Dermis lymphatic vessel endothelial cell (primary cell): ENCODE data around the gene CCM2L. TPM values are rescaled to one million over a fixed set of nuclear protein-coding genes. Genes with fewer than 3 reads are reported as not detected.

ENCODE experiments used
- total RNA-seq: library from RNA; depleted of rRNA; stranded (reverse); fragments of >200 nt; gene quantifications from 2 replicates; pipeline ENCODE4 v1.2.1, GENCODE V29; 2014

Gene CCM2L
- total RNA-seq = 19.3 and 23.8 TPM in 2 replicates

GRCh38 chr20:32010101-32010500, at the start of gene CCM2L:
Gene CCM2L, plus strand, starts transcription at chr20:32010438. Its CDS starts 17 bp downstream, at chr20:32010455.

GRCh38 chr20:31967830-31968249, 42.4 kb upstream of the CCM2L start, which contains the start of gene XKR7:
Gene XKR7, plus strand, starts transcription at chr20:31968151. Its CDS starts 25 bp downstream, at chr20:31968176.

GRCh38 chr20:32052090-32052777, 42.0 kb downstream of the CCM2L start, which contains the start of gene HCK:
Gene HCK, plus strand, starts transcription at chr20:32052242.

Other genes with a start within 250 kb of the CCM2L start
- gene MYLK2, start 191.1 kb upstream of the CCM2L start, total RNA-seq = 9.8 and 19.2 TPM in 2 replicates
- 0.22 and 0.43 TPM in 2 replicates for gene FOXS1, start 164.8 kb upstream of the CCM2L start, total RNA-seq
- gene DUSP15, start 139.9 kb upstream of the CCM2L start, total RNA-seq = 0.76 and 1.3 TPM in 2 replicates
- 0.22 and 0.26 TPM in 2 replicates for gene TTLL9, start 139.8 kb upstream of the CCM2L start, total RNA-seq
- 5.2 TPM in 2 replicates for gene PDRG1, start 58.4 kb upstream of the CCM2L start, total RNA-seq
- under 0.01 TPM in 1 of 2 replicates, not detected in the other for gene XKR7, start 42.3 kb upstream of the CCM2L start, total RNA-seq
- under 0.01 TPM in 1 of 2 replicates, not detected in the other for gene HCK, start 41.8 kb downstream of the CCM2L start, total RNA-seq
- gene TM9SF4, start 99.3 kb downstream of the CCM2L start, total RNA-seq = 22.2 and 24.9 TPM in 2 replicates
- gene PLAGL2, start 197.3 kb downstream of the CCM2L start, total RNA-seq = 2.2 and 2.4 TPM in 2 replicates
- gene POFUT1, start 197.4 kb downstream of the CCM2L start, total RNA-seq = 33.6 and 34.9 TPM in 2 replicates